ENCODE results near the gene FOXN3. TPM values are rescaled to one million over a fixed set of nuclear protein-coding genes. Genes with fewer than 3 reads are reported as not detected.

The FOXN3 gene
- total and polyA plus RNA-seq, 5 donors, result 31.5 to 146 (median 119) TPM

- Histone ChIP-seq H3K27ac (ENCODE audit: low read length) (no peak overlapping the region), H3K4me3 (ENCODE audit: low read length) (no peak overlapping the region), H3K4me1 (ENCODE audit: control insufficient read depth, insufficient read depth, low read length) (peaks cover 8% of the 10 kb centered on the region), H3K27me3 (ENCODE audit: control insufficient read depth, insufficient read depth) (no peaks in the 10 kb centered on the region), H3K9me3 (ENCODE audit: control insufficient read depth, low read length) (no peaks in the 10 kb centered on the region)
- DNase-seq (no peak), ATAC-seq (no peak)
- 65% methylated on average over 3 of the region's 3 CpGs for WGBS
- intact Hi-C loops (cut with DNase I), result loop anchor here in 1 of 4 donors (10.0 kb wide), 1 partner anchor 194 kb away; no protein-coding TSS in a partner anchor
Measured at GRCh38 chr14:89420502-89420901, 3.5 kb upstream of the FOXN3 start.

GRCh38 chr14:89419973-89420482, 3.0 kb upstream of the FOXN3 start:
- intact Hi-C loops (cut with DNase I), result loop anchor here in 3 of 4 donors (5.0 to 10.0 kb wide), 6 partner anchors 195 to 495 kb away; no protein-coding TSS in a partner anchor

GRCh38 chr14:89418976-89419375, 1.9 kb upstream of the FOXN3 start:
- intact Hi-C loops (cut with DNase I), result loop anchor here in 3 of 4 donors (5.0 to 10.0 kb wide), 5 partner anchors 198 to 496 kb away; no protein-coding TSS in a partner anchor
- Histone ChIP-seq H3K4me1 (ENCODE audit: control insufficient read depth, insufficient read depth, low read length) (peaks cover 8% of the 10 kb centered on the region), H3K9me3 (ENCODE audit: control insufficient read depth, low read length) (no peaks in the 10 kb centered on the region), H3K27me3 (ENCODE audit: control insufficient read depth, insufficient read depth) (no peaks in the 10 kb centered on the region), H3K4me3 (ENCODE audit: low read length) (no peak overlapping the region), H3K27ac (ENCODE audit: low read length) (peak overlapping the region; percentile 51)
- peak in 1 of 3 donors; percentile 24 for DNase-seq
- WGBS, result 70% methylated on average over 2 of the region's 2 CpGs
- no peak for ATAC-seq

More at GRCh38 chr14:89419973-89420482, 3.0 kb upstream of the FOXN3 start:
- WGBS, result 93% methylated on average over 6 of the region's 6 CpGs
- no peak for DNase-seq
- no peaks in the 10 kb centered on the region for H3K9me3 ChIP-seq (ENCODE audit: control insufficient read depth, low read length)
- no peak overlapping the region for H3K27ac ChIP-seq (ENCODE audit: low read length)
- no peak for ATAC-seq
- H3K4me1 ChIP-seq (ENCODE audit: control insufficient read depth, insufficient read depth, low read length), result peaks cover 8% of the 10 kb centered on the region
- no peaks in the 10 kb centered on the region for H3K27me3 ChIP-seq (ENCODE audit: control insufficient read depth, insufficient read depth)
- H3K4me3 ChIP-seq (ENCODE audit: low read length), result no peak overlapping the region

GRCh38 chr14:89418452-89418851, 1.4 kb upstream of the FOXN3 start:
- WGBS, result 59% methylated on average over 7 of the region's 7 CpGs
- intact Hi-C loops (cut with DNase I), result loop anchor here in 3 of 4 donors (5.0 to 10.0 kb wide), 5 partner anchors 199 to 496 kb away; no protein-coding TSS in a partner anchor
- DNase-seq (peak in 1 of 3 donors; percentile 53), ATAC-seq (peak in 1 of 2 donors; percentile 4)
- Histone ChIP-seq H3K9me3 (ENCODE audit: control insufficient read depth, low read length) (no peaks in the 10 kb centered on the region), H3K27ac (ENCODE audit: low read length) (peak overlapping the region; percentile 81), H3K4me1 (ENCODE audit: control insufficient read depth, insufficient read depth, low read length) (peaks cover 8% of the 10 kb centered on the region), H3K27me3 (ENCODE audit: control insufficient read depth, insufficient read depth) (no peaks in the 10 kb centered on the region), H3K4me3 (ENCODE audit: low read length) (no peak overlapping the region)

GRCh38 chr14:89417465-89418225, 612 bp upstream of the FOXN3 start:
- no peaks in the 10 kb centered on the region for H3K9me3 ChIP-seq (ENCODE audit: control insufficient read depth, low read length)
- H3K27me3 ChIP-seq (ENCODE audit: control insufficient read depth, insufficient read depth), result no peaks in the 10 kb centered on the region
- peaks cover 5% of the 10 kb centered on the region for H3K4me1 ChIP-seq (ENCODE audit: control insufficient read depth, insufficient read depth, low read length)
- DNase-seq, result peak; percentile 57 to 83 (median 82)
- WGBS, result 1% methylated on average over 51 of the region's 51 CpGs
- peak; percentile 48 to 54 for ATAC-seq
- H3K27ac ChIP-seq (ENCODE audit: low read length), result peak overlapping the region; percentile 97
- H3K4me3 ChIP-seq (ENCODE audit: low read length), result peak overlapping the region; percentile 98
- intact Hi-C loops (cut with DNase I), result loop anchor here in 3 of 4 donors (5.0 to 10.0 kb wide), 5 partner anchors 200 to 497 kb away; no protein-coding TSS in a partner anchor

- intact Hi-C loops (cut with DNase I), result loop anchor here in 3 of 4 donors (5.0 to 10.0 kb wide), 5 partner anchors 201 to 499 kb away; no protein-coding TSS in a partner anchor
- peak; percentile 98 to 100 (median 98) for DNase-seq
Measured at GRCh38 chr14:89416002-89416995, 734 bp downstream of the FOXN3 start.

GRCh38 chr14:89415159-89415558, 1.9 kb downstream of the FOXN3 start:
- WGBS, result 32% methylated on average over 5 of the region's 5 CpGs
- ATAC-seq (no peak), DNase-seq (no peak)
- Histone ChIP-seq H3K27me3 (ENCODE audit: control insufficient read depth, insufficient read depth) (no peaks in the 10 kb centered on the region), H3K27ac (ENCODE audit: low read length) (peak overlapping the region; percentile 59), H3K9me3 (ENCODE audit: control insufficient read depth, low read length) (no peaks in the 10 kb centered on the region), H3K4me3 (ENCODE audit: low read length) (peak overlapping the region; percentile 98), H3K4me1 (ENCODE audit: control insufficient read depth, insufficient read depth, low read length) (peaks cover 6% of the 10 kb centered on the region)
- intact Hi-C loops (cut with DNase I), result loop anchor here in 3 of 4 donors (5.0 to 10.0 kb wide), 5 partner anchors 202 to 500 kb away; no protein-coding TSS in a partner anchor

More at GRCh38 chr14:89416002-89416995, 734 bp downstream of the FOXN3 start:
- Histone ChIP-seq H3K4me3 (ENCODE audit: low read length) (peak overlapping the region; percentile 98), H3K27ac (ENCODE audit: low read length) (peak overlapping the region; percentile 82), H3K9me3 (ENCODE audit: control insufficient read depth, low read length) (no peaks in the 10 kb centered on the region), H3K4me1 (ENCODE audit: control insufficient read depth, insufficient read depth, low read length) (peaks cover 5% of the 10 kb centered on the region), H3K27me3 (ENCODE audit: control insufficient read depth, insufficient read depth) (no peaks in the 10 kb centered on the region)
- ATAC-seq, result peak; percentile 91
- under 1% methylated on average over 98 of the region's 98 CpGs for WGBS

GRCh38 chr14:89411976-89412375, 5.1 kb downstream of the FOXN3 start:
- ATAC-seq (no peak), DNase-seq (peak in 1 of 3 donors; percentile 30)
- no peak overlapping the region for H3K27ac ChIP-seq (ENCODE audit: low read length)
- H3K27me3 ChIP-seq (ENCODE audit: control insufficient read depth, insufficient read depth), result no peaks in the 10 kb centered on the region
- H3K4me3 ChIP-seq (ENCODE audit: low read length), result no peak overlapping the region
- intact Hi-C loops (cut with DNase I), result loop anchor here in 3 of 4 donors (10.0 kb wide), 4 partner anchors 217 to 503 kb away; no protein-coding TSS in a partner anchor
- 92% methylated on average over 11 of the region's 11 CpGs for WGBS
- H3K9me3 ChIP-seq (ENCODE audit: control insufficient read depth, low read length), result no peaks in the 10 kb centered on the region
- H3K4me1 ChIP-seq (ENCODE audit: control insufficient read depth, insufficient read depth, low read length), result peaks cover 14% of the 10 kb centered on the region

- peaks cover 16% of the 10 kb centered on the region for H3K4me1 ChIP-seq (ENCODE audit: control insufficient read depth, insufficient read depth, low read length)
- 58% methylated on average over 10 of the region's 10 CpGs for WGBS
Measured at GRCh38 chr14:89409961-89410360, 7.1 kb downstream of the FOXN3 start.

More at GRCh38 chr14:89409961-89410360, 7.1 kb downstream of the FOXN3 start:
- Histone ChIP-seq H3K4me3 (ENCODE audit: low read length) (no peak overlapping the region), H3K27me3 (ENCODE audit: control insufficient read depth, insufficient read depth) (no peaks in the 10 kb centered on the region), H3K9me3 (ENCODE audit: control insufficient read depth, low read length) (no peaks in the 10 kb centered on the region), H3K27ac (ENCODE audit: low read length) (no peak overlapping the region)
- intact Hi-C loops (cut with DNase I), result loop anchor here (10.0 kb wide), 5 partner anchors 215 to 505 kb away; no protein-coding TSS in a partner anchor
- no peak for ATAC-seq
- DNase-seq, result peak in 1 of 3 donors; percentile 18

Measured in right cardiac atrium (tissue), 5 donors.